Epidermal melanocyte (primary cell): ENCODE data around the gene SRGAP2.
"Not testable (repeated sequence)": the region's sequence is repeated elsewhere in the genome, so short reads cannot be mapped to it uniquely, and the experiment has no call there.

Source experiments
- DNase-seq: peaks from one replicate; pipeline ENCODE4 v3.0.0; 2011; ENCODE audit warnings: low spot score; ENCODE audit not compliant: insufficient read length

Gene SRGAP2

GRCh38 chr1:206246129-206246886 is 43.0 kb downstream of the SRGAP2 start:
- DNase-seq: not testable (repeated sequence)

GRCh38 chr1:206250953-206251681 is 47.8 kb downstream of the SRGAP2 start:
- DNase-seq: not testable (repeated sequence)

- not testable (repeated sequence) for DNase-seq
Observed at GRCh38 chr1:206252680-206253335, 49.5 kb downstream of the SRGAP2 start.
